PFSK-1 (cell line): Measurements from ENCODE around the gene RPA1.

Source experiments
- FOXP2 ChIP-seq: optimal IDR thresholded peaks from 2 replicates; pipeline ENCODE3; 2011; ENCODE audit warnings: borderline replicate concordance, control low read depth, inconsistent platforms; ENCODE audit not compliant: insufficient read depth; ENCODE audit errors: extremely low read length, extremely low read depth
- POLR2AphosphoS5 ChIP-seq: IDR thresholded peaks from 2 replicates; pipeline ENCODE4 v1.6.1; 2012; ENCODE audit warnings: low read depth, mild to moderate bottlenecking, control low read depth, low read length, moderate library complexity
- REST ChIP-seq, 2 experiments: IDR thresholded peaks; 2 replicates each; pipeline versions ENCODE4 v1.6.1 to v1.8.0; 2011 to 2012; ENCODE audit warnings: low read depth in 2 of 2, low read length in 2 of 2, control low read depth in 1 of 2, inconsistent platforms in 1 of 2, mild to moderate bottlenecking in 1 of 2, moderate library complexity in 1 of 2; ENCODE audit not compliant: insufficient read depth in 1 of 2
- SIN3A ChIP-seq: IDR thresholded peaks from 2 replicates; pipeline ENCODE4 v1.6.1; 2012; ENCODE audit warnings: mild to moderate bottlenecking, low read length, moderate library complexity, borderline replicate concordance; ENCODE audit not compliant: insufficient read depth
- TAF1 ChIP-seq: IDR thresholded peaks from 2 replicates; pipeline ENCODE4 v1.6.1; 2012; ENCODE audit warnings: low read length, control low read depth, borderline replicate concordance; ENCODE audit not compliant: insufficient read depth

Gene RPA1

GRCh38 chr17:1912146-1912545 lies 82.3 kb downstream of the RPA1 start:
- no peak for TF ChIP-seq SIN3A
- TF ChIP-seq FOXP2, result no peak
- no peak for TF ChIP-seq REST (IDR thresholded peaks at IDR 0.05; ENCODE audit: insufficient read depth in 1 of 2, low read depth in 2 of 2, low read length in 2 of 2)
- TF ChIP-seq TAF1, result no peak
- no peak for TF ChIP-seq POLR2AphosphoS5

- no peak for TF ChIP-seq REST (IDR thresholded peaks at IDR 0.05; ENCODE audit: insufficient read depth in 1 of 2, low read depth in 2 of 2, low read length in 2 of 2)
- no peak for TF ChIP-seq POLR2AphosphoS5
- no peak for TF ChIP-seq TAF1
- TF ChIP-seq SIN3A, result no peak
- no peak for TF ChIP-seq FOXP2
Observed at GRCh38 chr17:1913702-1914101, 83.9 kb downstream of the RPA1 start.

- TF ChIP-seq REST (IDR thresholded peaks at IDR 0.05; ENCODE audit: insufficient read depth in 1 of 2, low read depth in 2 of 2, low read length in 2 of 2), result no peak
- TF ChIP-seq TAF1, result no peak
- TF ChIP-seq SIN3A, result no peak
- TF ChIP-seq POLR2AphosphoS5, result no peak
- TF ChIP-seq FOXP2, result no peak
Observed at GRCh38 chr17:1914661-1915083, 84.9 kb downstream of the RPA1 start.

- no peak for TF ChIP-seq REST (IDR thresholded peaks at IDR 0.05; ENCODE audit: insufficient read depth in 1 of 2, low read depth in 2 of 2, low read length in 2 of 2)
- no peak for TF ChIP-seq POLR2AphosphoS5
- no peak for TF ChIP-seq TAF1
- TF ChIP-seq FOXP2, result no peak
Observed at GRCh38 chr17:1915889-1916288, 86.1 kb downstream of the RPA1 start.

- no peak for TF ChIP-seq FOXP2
- TF ChIP-seq REST (IDR thresholded peaks at IDR 0.05; ENCODE audit: insufficient read depth in 1 of 2, low read depth in 2 of 2, low read length in 2 of 2), result no peak
- no peak for TF ChIP-seq SIN3A
- TF ChIP-seq POLR2AphosphoS5, result no peak
- no peak for TF ChIP-seq TAF1
Observed at GRCh38 chr17:1916316-1916715, 86.5 kb downstream of the RPA1 start.
